Stomach (tissue), 4 donors: ENCODE data around the gene CAPN10.

Source experiments
- POLR2A ChIP-seq, 4 donors: fragments of 450-650 bp; IDR thresholded peaks; one replicate each; pipeline ENCODE4 v1.6.1; 2016; ENCODE audit warnings: antibody characterized with exemption in 4 of 4, control low read depth in 2 of 4, mild to moderate bottlenecking in 1 of 4, moderate library complexity in 1 of 4
- POLR2AphosphoS5 ChIP-seq, 3 donors: sonication (generic); formaldehyde crosslinking; IDR thresholded peaks; one replicate each; pipeline ENCODE4 v1.6.1; 2016; ENCODE audit warnings: antibody characterized with exemption in 3 of 3
- TF ChIP-seq, protein P1 (sequence below), 7 experiments: fragments of 450-650 bp in 4 of 7; fragments of 200-600 bp in 3 of 7; sonication (generic) in 3 of 7; IDR thresholded peaks; one replicate each; pipeline ENCODE4 v1.5.1; 2016 to 2019; ENCODE audit warnings: antibody characterized with exemption in 7 of 7, control low read depth in 2 of 7, mild to moderate bottlenecking in 1 of 7

DNA sequence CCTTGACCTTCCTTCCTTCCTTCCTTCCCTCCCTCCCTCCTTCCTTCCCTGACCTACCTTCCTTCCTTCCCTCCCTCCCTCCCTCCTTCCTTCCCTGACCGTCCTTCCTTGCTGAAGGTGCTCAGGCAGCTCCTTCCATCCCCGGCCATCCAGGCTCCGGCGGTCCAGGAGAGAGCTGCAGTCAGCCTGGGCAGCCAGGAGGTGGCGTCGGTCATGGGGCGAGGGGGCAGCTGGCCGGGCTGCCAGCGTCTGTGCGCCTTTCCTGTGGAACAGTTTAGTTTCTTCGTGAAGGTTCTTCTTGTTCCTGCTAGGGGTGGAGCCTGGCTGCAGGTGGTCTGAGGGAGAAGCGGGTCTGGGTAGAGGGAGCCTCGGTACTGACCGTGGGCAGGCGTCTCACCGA, 54.4 kb downstream of the CAPN10 start:
- TF ChIP-seq POLR2AphosphoS5 (IDR thresholded peaks at IDR 0.05) (no peak), POLR2A (IDR thresholded peaks at IDR 0.05) (no peak)
- TF ChIP-seq, protein P1, sequence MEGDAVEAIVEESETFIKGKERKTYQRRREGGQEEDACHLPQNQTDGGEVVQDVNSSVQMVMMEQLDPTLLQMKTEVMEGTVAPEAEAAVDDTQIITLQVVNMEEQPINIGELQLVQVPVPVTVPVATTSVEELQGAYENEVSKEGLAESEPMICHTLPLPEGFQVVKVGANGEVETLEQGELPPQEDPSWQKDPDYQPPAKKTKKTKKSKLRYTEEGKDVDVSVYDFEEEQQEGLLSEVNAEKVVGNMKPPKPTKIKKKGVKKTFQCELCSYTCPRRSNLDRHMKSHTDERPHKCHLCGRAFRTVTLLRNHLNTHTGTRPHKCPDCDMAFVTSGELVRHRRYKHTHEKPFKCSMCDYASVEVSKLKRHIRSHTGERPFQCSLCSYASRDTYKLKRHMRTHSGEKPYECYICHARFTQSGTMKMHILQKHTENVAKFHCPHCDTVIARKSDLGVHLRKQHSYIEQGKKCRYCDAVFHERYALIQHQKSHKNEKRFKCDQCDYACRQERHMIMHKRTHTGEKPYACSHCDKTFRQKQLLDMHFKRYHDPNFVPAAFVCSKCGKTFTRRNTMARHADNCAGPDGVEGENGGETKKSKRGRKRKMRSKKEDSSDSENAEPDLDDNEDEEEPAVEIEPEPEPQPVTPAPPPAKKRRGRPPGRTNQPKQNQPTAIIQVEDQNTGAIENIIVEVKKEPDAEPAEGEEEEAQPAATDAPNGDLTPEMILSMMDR (IDR thresholded peaks at IDR 0.05), result peak in 2 of 7 experiments; percentile 19 to 31
